Activated naive CD8-positive, alpha-beta T cell treated with anti-CD3 and anti-CD28 coated beads, Interleukin-2, amount 10 ng/mL, durations not matched to agents 7 days and 5 days (primary cell): ENCODE data around the gene DDX39B. TPM values are rescaled to one million over a fixed set of nuclear protein-coding genes. Genes with fewer than 3 reads are reported as not detected.

Experiments
- ATAC-seq: fragments of 150-1000 bp; cut with Tn5 transposase; one replicate; pipeline ENCODE4 v1.10.0; 2021; ENCODE audit warnings: low read depth, moderate library complexity
- POLR2A ChIA-PET: fragments of 350-600 bp; sonication (Branson Sonifier 250); formaldehyde crosslinking; loops from one replicate; lab custom pipeline; 2021; ENCODE audit warnings: antibody characterized with exemption; lab: Charles Lee
- DNase-seq: peaks from one replicate; pipeline ENCODE4 v3.0.0; 2021
- H3K27ac Mint-ChIP-seq: one replicate; pipeline ENCODE4 v1.8.0; 2022; ENCODE audit warnings: mild to moderate bottlenecking, mixed read lengths
- H3K27me3 Mint-ChIP-seq: one replicate; pipeline ENCODE4 v1.8.0; 2022; ENCODE audit warnings: mild to moderate bottlenecking, moderate library complexity, mixed read lengths
- H3K36me3 Mint-ChIP-seq: one replicate; pipeline ENCODE4 v1.8.0; 2021; ENCODE audit warnings: mild to moderate bottlenecking, mixed read lengths
- H3K4me1 Mint-ChIP-seq: one replicate; pipeline ENCODE4 v1.8.0; 2021; ENCODE audit warnings: mixed read lengths
- H3K4me3 Mint-ChIP-seq: one replicate; pipeline ENCODE4 v1.8.0; 2022; ENCODE audit warnings: mild to moderate bottlenecking, moderate library complexity, mixed read lengths
- H3K9me3 Mint-ChIP-seq: one replicate; pipeline ENCODE4 v1.8.0; 2021; ENCODE audit warnings: mixed read lengths
- total RNA-seq, 2 experiments: library from RNA; stranded (reverse); gene quantifications; one replicate each; pipeline ENCODE4 v1.2.3, GENCODE V29; 2021

The DDX39B gene
- total RNA-seq, 2 experiments from 2014 or later = 531 to 555 TPM

- Mint-ChIP-seq H3K27ac (peak overlapping the region; percentile 100), H3K36me3 (peaks cover 26% of the 10 kb centered on the region), H3K4me1 (peaks cover 83% of the 10 kb centered on the region), H3K4me3 (peak overlapping the region; percentile 100), H3K27me3 (peaks cover 14% of the 10 kb centered on the region), H3K9me3 (no peaks in the 10 kb centered on the region)
- ATAC-seq (no peak), DNase-seq (no peak)
- POLR2A ChIA-PET = interaction anchor here (0.7 to 16.0 kb wide), 8 partner anchors 7 to 26 kb away, joined by 3 to 481 read pairs (median 5); partner anchors contain the start of genes LST1, LTB, NCR3 and NFKBIL1
Measured at GRCh38 chr6:31573239-31574105, 31.7 kb upstream of the DDX39B start.

GRCh38 chr6:31572041-31572911, 30.5 kb upstream of the DDX39B start, which contains the start of gene LTA:
Gene LTA, plus strand, starts transcription at chr6:31572289. Its CDS starts 454 bp downstream, at chr6:31572743.
- POLR2A ChIA-PET = interaction anchor here (0.8 to 16.0 kb wide), 9 partner anchors 8 to 26 kb away, joined by 3 to 481 read pairs (median 4); partner anchors contain the start of genes LST1, LTB, NCR3 and TNF
- peaks cover 21% of the 10 kb centered on the region for H3K36me3 Mint-ChIP-seq
- H3K27me3 Mint-ChIP-seq = peaks cover 16% of the 10 kb centered on the region
- DNase-seq (peak; percentile 82), ATAC-seq (peak; percentile 63)
- H3K27ac Mint-ChIP-seq = peak within 1 kb of the TSS; percentile 100
- H3K9me3 Mint-ChIP-seq = no peaks in the 10 kb centered on the region
- peak within 1 kb of the TSS; percentile 100 for H3K4me3 Mint-ChIP-seq
- H3K4me1 Mint-ChIP-seq = peaks cover 88% of the 10 kb centered on the region

GRCh38 chr6:31569861-31570536, 28.2 kb upstream of the DDX39B start:
- Mint-ChIP-seq H3K9me3 (no peaks in the 10 kb centered on the region), H3K4me3 (no peak overlapping the region), H3K36me3 (peaks cover 4% of the 10 kb centered on the region), H3K27me3 (peaks cover 25% of the 10 kb centered on the region), H3K4me1 (peaks cover 67% of the 10 kb centered on the region), H3K27ac (no peak overlapping the region)
- ATAC-seq (no peak), DNase-seq (no peak)
- POLR2A ChIA-PET = interaction anchor here (0.7 to 7.6 kb wide), 9 partner anchors 10 to 202 kb away, joined by 3 to 87 read pairs (median 5); partner anchors contain the start of genes LTB, NCR3, NFKBIL1 and TNF

DNA sequence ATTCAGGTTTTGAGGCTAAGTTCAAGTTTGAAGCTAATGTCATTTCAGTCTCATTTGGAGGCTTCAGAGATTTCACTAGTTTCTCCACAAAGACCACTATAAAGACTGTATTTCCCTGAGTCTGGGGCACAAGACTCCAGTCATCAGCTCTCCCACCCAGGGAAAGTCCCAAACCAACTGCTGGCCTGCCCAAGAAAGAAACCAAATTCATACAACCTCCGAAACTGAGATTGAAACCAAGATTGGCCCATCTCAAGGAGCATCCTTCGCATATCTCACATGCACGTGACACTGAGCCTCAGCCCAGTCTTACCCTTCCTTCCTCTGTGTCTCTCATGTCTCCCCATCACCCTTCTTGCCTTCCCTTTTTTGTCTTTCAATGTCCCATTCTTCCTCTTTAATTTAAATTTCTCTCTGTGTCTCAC, 26.7 kb upstream of the DDX39B start:
- Mint-ChIP-seq H3K27ac (peak overlapping the region; percentile 64), H3K4me1 (peaks cover 57% of the 10 kb centered on the region)
- peak; percentile 65 for ATAC-seq

DNA sequence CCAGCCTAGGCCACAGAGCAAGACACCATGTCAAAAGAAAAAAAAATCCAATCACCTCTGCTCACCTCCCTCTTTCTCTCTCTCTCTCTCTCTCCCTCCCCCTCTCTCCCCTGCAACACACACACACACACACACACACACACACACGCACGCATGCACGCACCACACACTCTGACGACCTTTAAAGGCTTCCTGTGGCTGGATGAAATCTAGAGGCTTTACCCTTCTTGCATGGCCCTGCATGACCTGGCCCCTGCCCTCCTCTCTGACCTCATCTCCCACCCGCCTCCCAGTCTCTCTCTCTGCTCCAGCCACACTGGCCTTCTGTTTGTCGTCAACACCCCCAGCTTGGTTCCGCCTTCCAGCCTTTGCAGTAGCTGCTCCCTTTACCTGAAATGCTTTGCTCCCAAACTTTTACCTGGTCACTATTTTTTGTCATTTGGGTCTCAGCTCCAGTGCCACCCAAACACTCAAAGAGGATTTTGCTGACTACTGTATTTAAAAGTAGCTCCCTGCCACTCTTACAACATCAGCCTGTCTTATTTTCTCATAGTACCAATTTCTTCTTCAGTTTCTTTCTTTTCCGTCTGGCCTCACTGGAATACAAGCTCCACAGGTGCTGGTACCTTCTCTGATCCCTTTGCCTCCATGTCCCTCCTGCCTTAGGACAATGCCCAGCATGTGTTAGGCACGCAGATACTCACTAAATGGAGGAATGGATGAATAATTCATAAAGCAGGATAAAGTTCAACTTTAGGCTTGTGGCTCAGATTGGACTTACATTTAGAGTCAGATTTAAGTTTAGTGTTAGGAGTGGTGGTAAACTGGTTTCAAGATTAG, 25.9 kb upstream of the DDX39B start:
- Mint-ChIP-seq H3K27me3 (peaks cover 40% of the 10 kb centered on the region), H3K36me3 (peaks cover 7% of the 10 kb centered on the region), H3K27ac (peak overlapping the region; percentile 69), H3K9me3 (no peaks in the 10 kb centered on the region), H3K4me1 (peaks cover 53% of the 10 kb centered on the region), H3K4me3 (peak overlapping the region; percentile 41)
- DNase-seq (no peak), ATAC-seq (no peak)
- POLR2A ChIA-PET = interaction anchor here (0.7 to 7.6 kb wide), 10 partner anchors 9 to 169 kb away, joined by 3 to 87 read pairs (median 6); partner anchors contain the start of genes DDX39B, GPANK1, LTB and NCR3

More for the DNA sequence above, 26.7 kb upstream of the DDX39B start:
- no peak for DNase-seq
- H3K36me3 Mint-ChIP-seq = peaks cover 7% of the 10 kb centered on the region
- H3K9me3 Mint-ChIP-seq = no peaks in the 10 kb centered on the region
- peaks cover 36% of the 10 kb centered on the region for H3K27me3 Mint-ChIP-seq
- peak overlapping the region; percentile 41 for H3K4me3 Mint-ChIP-seq
- POLR2A ChIA-PET = interaction anchor here (0.7 to 7.6 kb wide), 11 partner anchors 9 to 169 kb away, joined by 3 to 87 read pairs (median 5); partner anchors contain the start of genes DDX39B, GPANK1, LTB and NCR3

- Mint-ChIP-seq H3K9me3 (no peaks in the 10 kb centered on the region), H3K27ac (peak overlapping the region; percentile 70), H3K27me3 (peaks cover 37% of the 10 kb centered on the region), H3K4me1 (peaks cover 58% of the 10 kb centered on the region), H3K36me3 (peaks cover 31% of the 10 kb centered on the region), H3K4me3 (peak overlapping the region; percentile 76)
- ATAC-seq (no peak), DNase-seq (no peak)
- POLR2A ChIA-PET = interaction anchor here (0.7 to 6.4 kb wide), 4 partner anchors 9 to 32 kb away, joined by 3 to 101 read pairs (median 10); partner anchors contain the start of genes LTB, NCR3 and TNF
Measured at GRCh38 chr6:31560697-31561058, 18.9 kb upstream of the DDX39B start.

DNA sequence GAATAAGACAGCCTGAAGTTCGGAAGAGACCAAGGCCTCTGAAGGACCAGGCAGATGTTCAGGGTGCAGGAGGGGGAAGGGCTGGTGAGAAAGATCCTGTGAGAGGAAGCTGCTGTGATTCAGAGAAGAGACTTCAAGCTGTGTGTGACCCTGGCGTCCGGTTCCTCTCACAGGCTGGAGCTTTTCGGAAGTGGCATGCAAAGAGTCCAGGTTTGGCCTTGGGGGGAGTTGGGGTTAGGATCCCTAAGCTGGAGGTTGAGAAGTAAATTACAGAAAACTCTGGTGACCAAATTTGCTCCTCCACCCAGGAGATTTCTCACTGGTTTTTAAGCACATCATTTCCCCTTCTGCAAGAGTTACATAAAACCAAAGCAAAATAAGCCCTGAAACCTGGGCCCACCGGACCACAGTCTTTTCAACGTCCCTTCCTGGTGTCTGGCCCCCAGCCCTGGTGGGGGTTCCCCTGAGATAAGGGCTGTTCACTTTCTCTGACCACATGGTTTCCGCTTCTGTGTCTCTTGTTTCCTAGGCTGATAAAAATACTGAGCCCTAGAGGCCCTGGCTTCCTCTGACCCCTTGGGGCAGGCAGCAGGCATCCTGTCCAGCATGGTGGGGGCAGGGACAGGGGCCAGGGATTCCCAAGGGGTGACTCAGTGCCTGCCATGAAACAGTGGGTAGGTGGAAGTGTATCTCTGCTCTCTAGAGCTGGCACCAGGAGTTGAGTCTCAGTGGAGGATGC, 18.3 kb upstream of the DDX39B start:
- no peaks in the 10 kb centered on the region for H3K9me3 Mint-ChIP-seq
- peaks cover 31% of the 10 kb centered on the region for H3K27me3 Mint-ChIP-seq
- DNase-seq = no peak
- POLR2A ChIA-PET = interaction anchor here (0.7 to 6.4 kb wide), 12 partner anchors 8 to 102 kb away, joined by 3 to 101 read pairs (median 6); partner anchors contain the start of genes DDX39B, LST1, LTA and LTB
- peaks cover 28% of the 10 kb centered on the region for H3K36me3 Mint-ChIP-seq
- ATAC-seq = peak; percentile 78
- peaks cover 55% of the 10 kb centered on the region for H3K4me1 Mint-ChIP-seq
- peak overlapping the region; percentile 70 for H3K27ac Mint-ChIP-seq
- H3K4me3 Mint-ChIP-seq = peak overlapping the region; percentile 76

DNA sequence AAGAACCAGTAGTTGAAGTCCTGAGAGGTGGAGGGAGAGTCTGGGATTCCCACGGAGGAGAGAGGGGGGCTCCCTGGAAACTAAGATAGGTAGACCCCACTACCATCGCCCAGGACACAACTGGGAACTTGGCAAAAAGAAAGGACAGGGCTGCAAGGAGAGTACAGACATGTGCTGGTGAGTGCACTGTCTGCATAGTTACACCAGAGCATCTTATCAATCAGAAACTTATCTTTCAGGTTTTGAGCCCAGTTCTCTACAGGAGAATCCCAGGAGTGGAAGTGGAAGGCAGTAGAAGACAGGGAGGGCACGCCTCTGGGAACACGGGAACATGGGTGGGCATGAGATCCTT, 17.8 kb upstream of the DDX39B start:
- Mint-ChIP-seq H3K36me3 (peaks cover 31% of the 10 kb centered on the region), H3K4me1 (peaks cover 52% of the 10 kb centered on the region), H3K27me3 (peaks cover 26% of the 10 kb centered on the region), H3K9me3 (no peaks in the 10 kb centered on the region), H3K27ac (peak overlapping the region; percentile 70), H3K4me3 (peak overlapping the region; percentile 76)
- ATAC-seq (peak; percentile 23), DNase-seq (no peak)
- POLR2A ChIA-PET = interaction anchor here (0.7 to 6.4 kb wide), 12 partner anchors 9 to 103 kb away, joined by 3 to 101 read pairs (median 6); partner anchors contain the start of genes DDX39B, LST1, LTA and LTB

DNA sequence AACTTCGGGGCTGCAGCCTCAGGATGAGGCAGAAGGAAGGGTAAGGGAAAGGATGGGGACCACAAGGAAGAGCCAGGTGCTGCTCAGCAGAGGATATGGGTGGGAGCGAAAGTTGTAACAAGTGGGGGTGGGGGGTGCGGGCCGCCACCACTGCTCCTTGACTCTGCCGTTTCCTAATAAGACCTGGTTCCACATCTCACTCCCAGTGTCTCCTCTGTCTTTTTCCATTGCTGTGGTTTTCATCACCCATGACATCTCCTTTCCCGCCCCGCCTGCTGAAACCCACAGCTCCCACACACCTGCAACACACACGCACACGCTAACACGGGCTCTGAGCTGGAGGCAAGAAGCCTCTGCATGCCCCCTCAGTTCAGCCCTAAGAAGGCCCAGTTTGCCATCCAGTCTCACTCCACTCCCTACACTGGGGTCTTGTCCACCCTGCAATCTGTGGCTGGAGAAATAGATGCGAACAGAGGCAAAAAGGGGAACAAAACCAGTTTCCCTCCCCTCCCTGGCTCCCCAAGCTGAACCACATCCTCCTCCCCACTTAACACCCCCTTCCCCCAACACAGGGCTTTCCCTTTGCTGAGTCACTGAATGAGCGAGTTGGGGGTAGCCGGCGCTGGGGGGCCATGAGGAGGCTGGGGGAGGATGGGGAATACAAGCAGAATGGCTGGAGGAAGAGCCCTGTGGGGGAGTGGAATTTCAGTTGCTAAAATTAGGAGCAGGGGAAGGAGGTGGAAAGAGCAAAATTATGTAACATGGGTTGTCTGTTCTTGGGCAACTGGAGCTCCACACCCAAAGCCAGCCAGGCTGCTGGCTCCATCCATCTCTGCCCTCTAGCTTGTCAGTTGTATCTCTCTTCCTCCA, 17.1 kb upstream of the DDX39B start:
- ATAC-seq (peak; percentile 48), DNase-seq (no peak)
- H3K4me1 Mint-ChIP-seq = peaks cover 52% of the 10 kb centered on the region
- H3K27ac Mint-ChIP-seq = peak overlapping the region; percentile 70
- peaks cover 30% of the 10 kb centered on the region for H3K36me3 Mint-ChIP-seq
- H3K27me3 Mint-ChIP-seq = peaks cover 21% of the 10 kb centered on the region
- POLR2A ChIA-PET = interaction anchor here (0.9 to 6.4 kb wide), 12 partner anchors 9 to 40 kb away, joined by 3 to 101 read pairs (median 6); partner anchors contain the start of genes DDX39B, LST1, LTA and LTB
- peak overlapping the region; percentile 76 for H3K4me3 Mint-ChIP-seq
- H3K9me3 Mint-ChIP-seq = no peaks in the 10 kb centered on the region

- Mint-ChIP-seq H3K9me3 (no peaks in the 10 kb centered on the region), H3K4me3 (peak overlapping the region; percentile 76), H3K27ac (peak overlapping the region; percentile 70), H3K36me3 (peaks cover 29% of the 10 kb centered on the region), H3K4me1 (peaks cover 52% of the 10 kb centered on the region), H3K27me3 (peaks cover 17% of the 10 kb centered on the region)
- POLR2A ChIA-PET = interaction anchor here (0.9 to 6.4 kb wide), 9 partner anchors 10 to 40 kb away, joined by 3 to 101 read pairs (median 13); partner anchors contain the start of genes LST1, LTA, LTB and NCR3
- ATAC-seq (no peak), DNase-seq (no peak)
Measured at GRCh38 chr6:31558318-31558625, 16.5 kb upstream of the DDX39B start.
